GM12892 (cell line): ENCODE measurements around the gene ITPA.

Source experiments
- POLR2A ChIP-seq: IDR thresholded peaks from 2 replicates; pipeline ENCODE4 v1.6.1; 2011; ENCODE audit warnings: low read depth, low read length, control low read depth
- POLR2AphosphoS5 ChIP-seq: IDR thresholded peaks from 2 replicates; pipeline ENCODE4 v1.6.1; 2011; ENCODE audit warnings: low read depth, low read length, control low read depth
- TAF1 ChIP-seq: IDR thresholded peaks from 2 replicates; pipeline ENCODE4 v1.6.1; 2011; ENCODE audit warnings: low read depth, mild to moderate bottlenecking, control low read depth, low read length, borderline replicate concordance

GRCh38 chr20:3250091-3250504 lies 40.8 kb downstream of the ITPA start:
- TF ChIP-seq POLR2A (no peak), TAF1 (no peak), POLR2AphosphoS5 (no peak)
